ENCODE results near the gene CACNB3. TPM values are rescaled to one million over a fixed set of nuclear protein-coding genes. Genes with fewer than 3 reads are reported as not detected.

CACNB3 gene
- total and polyA plus RNA-seq, 2 of the 13 experiments (the other 11 are each of a cell fraction or from before 2014, with no cell fraction given) = 0.29 to 0.54 TPM

- TF ChIP-seq ZNF703 (CRISPR knock-in tag; IDR thresholded peaks at IDR 0.05; ENCODE audit: borderline replicate concordance) = no peak
- TF ChIP-seq FOXK1 (CRISPR knock-in tag; IDR thresholded peaks at IDR 0.05; ENCODE audit: borderline replicate concordance, low read depth) = no peak
- no peak for TF ChIP-seq ZNF646 (CRISPR knock-in tag; IDR thresholded peaks at IDR 0.05)
- 0 out of 2 replicates have a peak, but pooled peaks have one; percentile 39 for TF ChIP-seq POGK (CRISPR knock-in tag; conservative IDR thresholded peaks at IDR 0.05)
- TF ChIP-seq ZNF34 (CRISPR knock-in tag; IDR thresholded peaks at IDR 0.05; ENCODE audit: borderline replicate concordance) = peak; percentile 52; the same call in 1 of the 2 replicates
- TF ChIP-seq THRA (CRISPR knock-in tag; IDR thresholded peaks at IDR 0.05; ENCODE audit: borderline replicate concordance) = peak; percentile 21; the same call in 1 of the 2 replicates
- peak; percentile 88; the same call in 1 of the 2 replicates for TF ChIP-seq GATA4 (IDR thresholded peaks at IDR 0.05; ENCODE audit: borderline replicate concordance, low read depth)
- no peak for TF ChIP-seq ZNF720 (CRISPR knock-in tag; IDR thresholded peaks at IDR 0.05)
- peak; percentile 33; the same call in 1 of the 2 replicates for TF ChIP-seq ZMYM2 (CRISPR knock-in tag; IDR thresholded peaks at IDR 0.05)
- no peak for TF ChIP-seq CAMTA2 (CRISPR knock-in tag; IDR thresholded peaks at IDR 0.05; ENCODE audit: borderline replicate concordance)
- peak; percentile 75; the same call in 1 of the 2 replicates for TF ChIP-seq ZNF383 (CRISPR knock-in tag; IDR thresholded peaks at IDR 0.05; ENCODE audit: borderline replicate concordance)
- TF ChIP-seq PRDM10 (CRISPR knock-in tag; IDR thresholded peaks at IDR 0.05; ENCODE audit: low read depth) = 0 out of 2 replicates have a peak, but pooled peaks have one; percentile 35
- no peak for TF ChIP-seq ZNF260 (CRISPR knock-in tag; IDR thresholded peaks at IDR 0.05; ENCODE audit: borderline replicate concordance, low read depth)
- 0 out of 2 replicates have a peak, but pooled peaks have one; percentile 56 for TF ChIP-seq TARDBP (CRISPR knock-in tag; IDR thresholded peaks at IDR 0.05)
These were observed 47.2 kb downstream of the CACNB3 start, which contains the start of gene RND1 (continued) for GRCh38 chr12:48865281-48866051.
